ENCODE data around the gene ZNF511.

ZNF511 gene

GRCh38 chr10:133276100-133276434 is 32.6 kb upstream of the ZNF511 start:
- TF ChIP-seq ZNF366 (tag by site-specific recombination; conservative IDR thresholded peaks at IDR 0.05) (no peak), ZNF16 (tag by site-specific recombination; IDR thresholded peaks at IDR 0.05; ENCODE audit: low read depth) (no peak), ZNF623 (tag by site-specific recombination; IDR thresholded peaks at IDR 0.05) (no peak), PATZ1 (tag by site-specific recombination; IDR thresholded peaks at IDR 0.05) (peak; percentile 22; the same call in 1 of the 2 replicates), ZBTB11 (tag by site-specific recombination; conservative IDR thresholded peaks at IDR 0.05; ENCODE audit: low read depth) (no peak)
- POLR2A ChIA-PET: no interaction called here
- H3K4me1 ChIP-seq (ENCODE audit: control insufficient read depth, insufficient read depth, low read length): no peaks in the 10 kb centered on the region
- H3K9me3 ChIP-seq (ENCODE audit: control insufficient read depth, insufficient read depth, low read depth, low read length): no peaks in the 10 kb centered on the region
- H3K4me3 ChIP-seq (ENCODE audit: low read depth, low read length): no peak overlapping the region
- no peak overlapping the region for H3K27ac ChIP-seq (ENCODE audit: extremely low read depth, low read depth, low read length)
- CTCF ChIA-PET: interaction anchor here (0.7 kb wide), 1 partner anchor 528 kb away, joined by 3 read pairs; no protein-coding TSS in a partner anchor
- peaks cover 0 to 22% of the 10 kb centered on the region in 2 experiments; a peak in 1 of 3 replicates for H3K36me3 ChIP-seq (ENCODE audit: control insufficient read depth in 2 of 2, insufficient read depth in 1 of 2, low read length in 2 of 2)

- TF ChIP-seq ZNF10 (tag by site-specific recombination; IDR thresholded peaks at IDR 0.05) (no peak), ZNF624 (tag by site-specific recombination; IDR thresholded peaks at IDR 0.05) (no peak), ZNF785 (tag by site-specific recombination; IDR thresholded peaks at IDR 0.05) (no peak), ZBTB17 (tag by site-specific recombination; IDR thresholded peaks at IDR 0.05) (no peak), ZNF366 (tag by site-specific recombination; conservative IDR thresholded peaks at IDR 0.05) (no peak), ZSCAN30 (tag by site-specific recombination; IDR thresholded peaks at IDR 0.05) (no peak), ZNF677 (tag by site-specific recombination; IDR thresholded peaks at IDR 0.05) (no peak), ZBTB7A (tag by site-specific recombination; IDR thresholded peaks at IDR 0.05; ENCODE audit: low read depth) (no peak), ZNF148 (tag by site-specific recombination; IDR thresholded peaks at IDR 0.05; ENCODE audit: borderline replicate concordance) (no peak), ZNF626 (tag by site-specific recombination; IDR thresholded peaks at IDR 0.05) (no peak)
- Histone ChIP-seq H3K9me3 (ENCODE audit: control insufficient read depth, insufficient read depth, low read depth, low read length) (no peaks in the 10 kb centered on the region), H3K4me3 (ENCODE audit: low read depth, low read length) (no peak within 1 kb of the TSS), H3K36me3 (ENCODE audit: control insufficient read depth in 2 of 2, insufficient read depth in 1 of 2, low read length in 2 of 2) (peaks cover 0 to 28% of the 10 kb centered on the region in 2 experiments; a peak in 1 of 3 replicates), H3K27ac (ENCODE audit: extremely low read depth, low read depth, low read length) (no peak within 1 kb of the TSS), H3K4me1 (ENCODE audit: control insufficient read depth, insufficient read depth, low read length) (no peaks in the 10 kb centered on the region)
- ChIA-PET POLR2A (interaction anchor here (0.7 kb wide), 1 partner anchor 50 kb away, joined by 6 read pairs; no protein-coding TSS in a partner anchor), CTCF (interaction anchor here (0.7 to 1.8 kb wide), 3 partner anchors 10 to 528 kb away, joined by 3 to 5 read pairs (median 3); no protein-coding TSS in a partner anchor)
Observed at GRCh38 chr10:133276435-133277201, 32.1 kb upstream of the ZNF511 start, which contains the start of gene ADAM8. TSS of gene ADAM8 (minus strand) at chr10:133276868. CDS start at chr10:133276817, 51 bp downstream.

Measured in HEK293 (cell line).